A673 (cell line): ENCODE results near the gene TCIRG1.

Experiments
- EZH2 ChIP-seq: fragments of 200-600 bp; sonication (generic); IDR thresholded peaks from 2 replicates; pipeline ENCODE4 v1.6.1; 2017; ENCODE audit warnings: borderline replicate concordance, low read depth, mild to moderate bottlenecking, mixed read lengths, antibody characterized with exemption, low read length; ENCODE audit not compliant: poor library complexity, severe bottlenecking
- TF ChIP-seq, protein P1 (sequence below): fragments of 300-800, 200-600 bp; sonication (generic); conservative IDR thresholded peaks from 2 replicates; pipeline ENCODE4 v1.5.1; 2017; ENCODE audit warnings: low read depth, mild to moderate bottlenecking, antibody characterized with exemption, low read length, moderate library complexity, mixed read lengths

DNA sequence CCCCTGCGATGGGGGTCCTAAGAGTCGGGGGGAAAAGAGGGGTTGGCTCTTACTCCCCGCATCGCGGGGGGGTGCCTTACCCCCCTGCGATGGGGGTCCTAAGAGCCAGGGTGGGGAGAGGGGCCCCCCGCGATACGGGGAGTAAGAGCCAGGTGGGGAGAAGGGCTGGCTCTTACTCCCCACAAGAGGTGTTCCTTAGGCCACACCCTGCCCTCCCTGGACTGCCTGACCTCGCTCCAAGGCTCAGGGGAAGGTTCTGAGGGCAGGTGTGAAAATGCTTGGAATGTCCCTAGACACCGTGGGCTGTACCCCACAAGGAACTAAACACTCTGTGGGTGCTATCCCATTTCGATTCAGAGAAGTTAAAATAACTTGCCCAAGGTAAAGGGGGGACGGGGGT is 42.8 kb upstream of the TCIRG1 start:
- TF ChIP-seq EZH2 = no peak
- TF ChIP-seq, protein P1, sequence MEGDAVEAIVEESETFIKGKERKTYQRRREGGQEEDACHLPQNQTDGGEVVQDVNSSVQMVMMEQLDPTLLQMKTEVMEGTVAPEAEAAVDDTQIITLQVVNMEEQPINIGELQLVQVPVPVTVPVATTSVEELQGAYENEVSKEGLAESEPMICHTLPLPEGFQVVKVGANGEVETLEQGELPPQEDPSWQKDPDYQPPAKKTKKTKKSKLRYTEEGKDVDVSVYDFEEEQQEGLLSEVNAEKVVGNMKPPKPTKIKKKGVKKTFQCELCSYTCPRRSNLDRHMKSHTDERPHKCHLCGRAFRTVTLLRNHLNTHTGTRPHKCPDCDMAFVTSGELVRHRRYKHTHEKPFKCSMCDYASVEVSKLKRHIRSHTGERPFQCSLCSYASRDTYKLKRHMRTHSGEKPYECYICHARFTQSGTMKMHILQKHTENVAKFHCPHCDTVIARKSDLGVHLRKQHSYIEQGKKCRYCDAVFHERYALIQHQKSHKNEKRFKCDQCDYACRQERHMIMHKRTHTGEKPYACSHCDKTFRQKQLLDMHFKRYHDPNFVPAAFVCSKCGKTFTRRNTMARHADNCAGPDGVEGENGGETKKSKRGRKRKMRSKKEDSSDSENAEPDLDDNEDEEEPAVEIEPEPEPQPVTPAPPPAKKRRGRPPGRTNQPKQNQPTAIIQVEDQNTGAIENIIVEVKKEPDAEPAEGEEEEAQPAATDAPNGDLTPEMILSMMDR = no peak
